Activated CD8-positive, alpha-beta memory T cell treated with anti-CD3 and anti-CD28 coated beads, Interleukin-2, amount 50 U/mL, for 4 hours (primary cell): ENCODE data around the gene CLCF1.

Source experiments
- DNase-seq: peaks from one replicate; pipeline ENCODE4 v3.0.0-alpha.2; 2020

Gene CLCF1

DNA sequence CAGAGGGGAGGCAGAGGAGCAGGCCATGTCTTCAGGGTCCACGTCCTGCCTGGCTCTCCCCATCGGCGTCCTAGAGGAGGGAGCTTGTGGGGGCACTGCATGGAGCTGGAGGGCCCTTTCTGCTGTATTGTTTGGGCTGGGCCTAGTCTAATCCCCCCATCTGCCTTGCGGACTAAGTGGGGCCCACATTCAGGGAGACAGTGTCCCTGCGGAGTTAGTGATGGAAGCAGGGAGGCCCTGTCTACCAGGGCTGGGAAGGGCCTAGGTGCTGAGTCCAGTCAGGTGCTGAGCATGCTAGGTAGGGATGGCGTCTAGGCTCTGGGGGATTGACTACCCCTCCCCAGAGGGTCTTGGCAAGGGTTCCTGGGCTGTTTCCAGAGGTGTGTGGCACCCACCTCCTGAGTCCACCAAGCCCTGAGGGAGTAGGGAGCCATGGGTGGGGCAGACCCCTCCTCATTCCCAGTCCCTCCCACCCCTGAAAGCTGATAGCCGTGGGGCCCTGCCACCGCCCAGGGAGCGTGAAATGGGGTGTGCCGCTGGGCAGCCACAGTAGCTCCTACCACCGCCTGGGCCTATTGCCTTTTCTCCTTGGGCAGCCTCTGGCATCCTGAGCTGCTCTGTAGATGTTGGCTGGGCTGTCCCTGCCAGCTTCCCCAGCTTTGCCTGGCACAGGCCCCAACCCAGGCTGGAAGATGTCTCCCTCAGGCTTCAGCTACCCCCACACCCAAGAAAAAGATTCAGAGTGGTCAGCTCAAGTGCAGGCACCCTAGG, 18.2 kb downstream of the CLCF1 start:
- DNase-seq, result no peak

DNA sequence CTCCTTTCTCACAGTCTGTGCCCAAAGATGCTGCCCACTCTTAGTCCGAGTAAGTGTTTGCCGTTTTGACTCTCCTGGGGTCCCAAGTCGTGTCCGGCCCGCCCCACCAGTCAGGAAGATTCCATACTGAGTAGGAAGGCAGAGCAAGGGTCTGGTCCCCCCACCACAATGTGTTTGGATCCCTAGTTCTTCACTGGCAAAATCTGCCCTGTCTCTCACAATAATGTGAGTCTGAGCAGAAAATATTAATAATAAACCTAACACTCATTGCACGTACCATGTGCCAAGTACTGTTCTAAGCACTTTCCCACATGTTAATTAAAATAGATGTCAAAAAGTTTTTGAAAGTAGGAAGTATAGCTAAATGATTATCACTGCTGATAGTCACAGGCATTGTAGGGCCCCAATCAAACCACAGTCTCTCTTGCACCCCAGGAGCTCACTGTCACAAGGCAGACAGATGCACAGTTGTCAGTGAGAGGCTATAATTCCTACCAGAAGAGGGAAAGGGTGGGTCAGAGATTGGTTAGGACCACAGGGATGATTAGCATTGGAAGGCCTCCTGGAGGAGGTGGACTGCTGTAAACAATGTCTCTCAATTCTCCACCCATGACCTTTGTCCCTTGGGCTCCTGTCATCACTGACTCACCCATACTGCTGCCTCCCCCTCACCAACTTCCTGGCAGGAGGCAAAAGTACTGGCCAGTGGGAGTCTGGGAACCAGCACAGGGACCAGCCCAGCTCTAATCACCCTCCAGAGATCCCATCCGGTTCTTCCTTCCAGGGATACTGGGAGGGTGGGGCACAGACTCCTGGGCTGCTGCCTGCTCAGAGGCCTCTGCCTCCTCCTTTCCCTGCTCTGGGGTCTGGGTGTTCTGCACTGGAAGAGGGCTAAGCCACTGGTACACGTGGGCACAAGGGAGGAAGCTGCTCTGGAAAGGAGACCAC, 19.0 kb downstream of the CLCF1 start:
- DNase-seq, result no peak

DNA sequence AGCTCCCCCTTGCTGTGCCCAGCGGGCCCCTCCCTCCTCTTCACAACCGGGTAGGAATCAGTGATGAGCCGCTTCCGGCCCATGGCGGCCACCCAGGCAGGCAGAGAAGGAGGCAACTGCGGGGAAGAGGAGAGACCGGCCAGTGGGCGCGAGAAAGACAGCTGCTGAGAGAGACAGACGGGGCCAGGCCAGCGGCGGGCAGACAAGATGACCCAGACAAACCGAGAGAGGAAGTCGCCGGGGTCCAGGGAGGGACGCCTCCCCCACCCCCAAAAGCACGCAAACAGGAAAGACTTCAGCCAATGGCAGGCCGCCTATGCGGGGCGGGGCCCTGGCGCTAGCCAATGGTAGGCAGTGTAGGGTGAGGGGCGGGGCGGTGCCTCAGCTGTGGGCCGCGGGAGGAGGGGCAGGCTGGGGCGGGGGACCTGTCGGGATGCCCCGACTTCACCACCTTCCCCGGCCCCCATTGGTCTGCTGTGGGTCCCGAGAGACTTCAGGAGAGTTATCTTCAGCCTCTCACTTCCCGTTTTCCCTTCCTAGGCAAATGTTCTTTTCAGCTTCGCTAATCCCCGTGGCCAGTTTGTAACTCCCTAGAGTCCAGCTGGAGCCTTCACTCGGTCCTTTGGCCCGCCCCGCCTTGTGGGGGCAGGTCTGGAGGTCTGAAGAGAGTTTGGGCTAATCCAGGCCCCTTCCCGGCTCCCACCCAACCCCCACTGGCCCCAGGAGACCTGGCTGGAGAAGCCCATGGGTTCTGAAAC, 19.9 kb downstream of the CLCF1 start, which contains the start of gene POLD4:
TSS of gene POLD4 (minus strand) at position 230 of the 758 bp plus-strand sequence. CDS start at position 83, 147 bp downstream.
- peak; percentile 95 for DNase-seq

DNA sequence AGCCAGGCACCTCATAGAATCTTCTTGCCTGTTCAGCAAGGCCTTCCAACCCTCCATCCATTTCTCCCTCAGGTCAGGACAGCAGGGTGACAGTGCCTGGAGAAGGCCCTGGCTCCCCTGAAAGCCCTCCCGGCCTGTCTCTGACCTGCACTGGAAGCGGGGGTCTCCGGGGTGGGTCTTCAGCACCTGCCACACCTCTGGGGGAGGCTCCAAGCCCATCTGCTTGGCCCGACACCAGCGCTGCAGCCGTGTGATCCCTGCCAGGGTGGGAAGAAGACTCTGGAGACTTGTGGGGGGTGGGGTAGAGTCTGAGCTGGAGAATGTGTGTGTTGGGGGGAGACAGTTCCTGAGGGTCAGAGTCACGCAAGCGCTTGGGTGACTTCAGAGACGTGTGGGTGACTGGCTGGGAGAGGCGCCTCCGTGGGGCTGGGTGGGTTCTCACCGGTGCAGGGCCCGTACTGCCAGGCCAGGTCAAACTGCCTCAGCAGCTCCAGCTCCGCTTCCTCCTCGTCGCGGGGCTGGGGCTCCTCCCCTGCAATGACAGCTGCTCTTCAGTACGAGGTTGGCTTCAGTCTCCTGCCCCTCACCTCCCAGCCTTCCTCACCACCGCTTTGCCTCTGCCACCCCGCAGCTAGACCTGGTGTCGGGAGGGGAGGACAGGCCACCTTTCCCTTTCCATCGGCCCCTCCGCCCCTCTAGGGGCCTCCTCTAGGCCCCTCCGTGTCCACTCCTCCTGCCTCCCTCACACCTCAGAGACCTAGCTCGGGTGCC, 20.7 kb downstream of the CLCF1 start:
- peak; percentile 17 for DNase-seq

DNA sequence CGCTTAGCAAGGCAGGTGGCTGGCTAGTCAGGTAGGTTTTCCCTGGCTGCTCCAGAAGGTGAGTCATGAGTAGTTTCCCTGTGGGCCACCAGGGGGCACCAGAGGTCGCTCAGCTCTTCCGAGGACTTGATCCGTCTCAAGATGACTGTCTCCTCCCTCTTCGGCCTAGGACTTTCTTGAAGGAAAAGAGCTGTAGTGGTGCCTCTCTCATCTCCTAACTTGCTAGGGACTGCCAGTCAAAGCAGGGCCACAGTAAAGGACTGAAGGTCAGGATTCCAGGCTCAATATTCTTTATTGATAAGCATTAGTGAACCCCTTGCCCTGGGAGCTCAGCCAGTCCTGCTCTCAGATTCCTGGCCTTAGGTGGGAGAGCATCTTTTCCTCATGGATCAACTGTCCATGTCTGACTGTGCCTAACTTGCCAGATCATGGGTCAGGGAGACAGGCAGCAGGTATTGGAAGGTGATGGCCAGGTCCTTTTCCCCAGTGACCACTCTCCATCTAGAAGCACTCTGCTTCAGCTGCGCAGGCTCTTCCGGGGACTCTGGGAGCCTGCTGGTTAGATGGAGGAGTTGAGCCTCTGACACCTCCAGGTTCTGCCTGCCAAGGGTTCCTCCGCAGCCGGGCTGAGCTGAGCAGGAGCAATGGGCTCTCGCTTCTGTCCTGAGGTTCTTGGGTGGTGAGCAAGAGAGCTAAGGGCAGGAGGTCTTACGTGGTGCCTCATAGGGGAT, 22.0 kb downstream of the CLCF1 start:
- peak; percentile 73 for DNase-seq

DNA sequence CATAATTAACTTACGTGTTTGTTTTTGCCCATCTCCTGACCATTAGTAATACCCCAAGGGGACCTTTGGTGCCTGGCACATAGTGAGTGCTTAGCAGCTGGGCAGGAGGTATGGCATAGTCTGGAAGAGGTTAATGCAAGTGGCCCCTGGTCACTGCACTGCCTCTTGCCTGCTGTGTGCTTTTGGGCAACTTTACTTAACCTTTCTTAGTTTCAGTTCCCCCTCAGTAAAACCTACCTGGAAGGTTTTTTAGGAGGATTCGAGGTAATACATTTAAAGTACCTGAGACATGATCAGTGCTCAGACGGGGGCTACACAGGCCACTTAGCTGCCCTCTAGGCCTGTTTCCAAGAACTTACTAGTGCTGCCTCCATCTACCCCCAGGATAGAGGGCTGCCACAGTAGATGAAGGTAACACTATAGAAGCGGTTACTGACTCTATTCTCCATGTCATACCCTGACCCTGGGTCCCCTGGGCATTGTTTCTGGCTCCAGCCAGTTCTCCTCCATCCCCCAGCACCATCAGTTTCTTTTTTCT, 23.4 kb downstream of the CLCF1 start:
- DNase-seq, result no peak

DNA sequence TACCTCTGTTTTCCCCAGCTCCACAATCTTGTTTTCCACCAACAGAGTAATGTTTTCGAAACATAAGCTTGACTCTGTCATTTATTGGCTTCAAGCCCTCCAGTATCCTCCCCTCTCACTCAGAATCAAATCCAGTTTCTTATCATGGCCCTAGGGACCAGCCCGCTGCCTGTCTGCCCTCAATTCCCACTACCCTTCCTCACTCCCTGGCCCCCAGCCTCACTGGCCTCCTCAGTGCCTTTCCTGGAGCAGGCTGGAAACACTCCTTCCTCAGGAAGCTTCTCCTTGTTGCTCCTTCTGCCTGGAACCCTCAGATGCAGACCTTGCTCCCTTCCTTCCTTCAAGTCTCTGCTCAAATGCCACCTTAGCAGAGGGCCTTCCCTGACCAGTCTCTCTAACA, 23.9 kb downstream of the CLCF1 start:
- no peak for DNase-seq

DNA sequence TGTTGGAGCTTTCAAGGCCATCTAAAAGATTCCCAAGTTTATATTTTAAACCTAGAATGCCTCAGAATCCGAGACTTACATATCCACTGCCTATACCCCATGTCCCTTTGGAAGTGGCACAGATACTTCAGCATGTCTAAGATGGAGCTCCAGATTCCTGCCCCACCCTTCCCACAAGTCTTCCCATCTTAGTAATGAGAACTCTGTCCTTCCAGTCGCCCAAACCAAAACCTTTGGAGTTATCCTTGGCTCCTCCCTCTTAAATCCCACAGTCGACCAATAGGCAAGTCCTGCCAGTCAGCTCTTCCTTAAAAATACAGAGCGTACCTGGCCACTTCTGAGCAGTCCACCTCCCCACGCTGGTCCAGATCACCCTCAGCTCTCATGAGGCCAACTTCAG, 24.4 kb downstream of the CLCF1 start:
- DNase-seq, result no peak

DNA sequence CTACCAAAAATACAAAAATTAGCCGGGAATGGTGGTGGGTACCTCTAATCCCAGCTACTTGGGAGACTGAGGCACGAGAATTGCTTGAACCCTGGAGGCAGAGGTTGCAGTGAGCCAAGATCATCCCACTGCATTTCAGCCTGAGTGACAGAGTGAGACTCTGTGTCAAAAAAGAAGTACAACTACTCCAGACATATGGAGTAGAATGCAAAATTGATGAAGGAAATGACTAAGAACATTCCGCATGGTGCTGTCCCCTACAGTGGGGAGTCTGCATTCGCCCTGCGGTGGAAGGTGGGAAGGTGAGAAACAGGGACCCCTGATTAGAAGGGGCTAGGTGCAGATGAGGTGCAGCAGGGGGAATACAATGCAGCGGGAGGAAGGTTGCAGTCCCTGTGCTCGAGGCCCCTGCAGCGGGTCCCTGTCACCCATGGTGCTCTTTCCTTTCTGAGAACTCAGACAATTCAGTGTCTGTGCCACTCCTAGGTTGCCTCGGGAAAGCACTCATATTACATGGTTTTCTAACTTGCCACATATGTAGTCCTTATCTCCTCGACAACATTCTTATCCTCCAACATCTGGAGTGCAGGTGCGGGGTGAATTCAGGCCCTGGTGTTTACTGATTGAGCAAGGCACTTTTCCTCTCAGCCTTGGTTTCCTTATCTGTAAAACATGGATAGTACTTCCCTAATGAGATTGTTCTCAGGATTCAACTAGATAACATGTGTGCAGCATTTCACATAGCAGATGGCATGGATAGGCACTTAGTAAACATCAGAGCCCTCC, 25.2 kb downstream of the CLCF1 start:
- DNase-seq, result no peak

DNA sequence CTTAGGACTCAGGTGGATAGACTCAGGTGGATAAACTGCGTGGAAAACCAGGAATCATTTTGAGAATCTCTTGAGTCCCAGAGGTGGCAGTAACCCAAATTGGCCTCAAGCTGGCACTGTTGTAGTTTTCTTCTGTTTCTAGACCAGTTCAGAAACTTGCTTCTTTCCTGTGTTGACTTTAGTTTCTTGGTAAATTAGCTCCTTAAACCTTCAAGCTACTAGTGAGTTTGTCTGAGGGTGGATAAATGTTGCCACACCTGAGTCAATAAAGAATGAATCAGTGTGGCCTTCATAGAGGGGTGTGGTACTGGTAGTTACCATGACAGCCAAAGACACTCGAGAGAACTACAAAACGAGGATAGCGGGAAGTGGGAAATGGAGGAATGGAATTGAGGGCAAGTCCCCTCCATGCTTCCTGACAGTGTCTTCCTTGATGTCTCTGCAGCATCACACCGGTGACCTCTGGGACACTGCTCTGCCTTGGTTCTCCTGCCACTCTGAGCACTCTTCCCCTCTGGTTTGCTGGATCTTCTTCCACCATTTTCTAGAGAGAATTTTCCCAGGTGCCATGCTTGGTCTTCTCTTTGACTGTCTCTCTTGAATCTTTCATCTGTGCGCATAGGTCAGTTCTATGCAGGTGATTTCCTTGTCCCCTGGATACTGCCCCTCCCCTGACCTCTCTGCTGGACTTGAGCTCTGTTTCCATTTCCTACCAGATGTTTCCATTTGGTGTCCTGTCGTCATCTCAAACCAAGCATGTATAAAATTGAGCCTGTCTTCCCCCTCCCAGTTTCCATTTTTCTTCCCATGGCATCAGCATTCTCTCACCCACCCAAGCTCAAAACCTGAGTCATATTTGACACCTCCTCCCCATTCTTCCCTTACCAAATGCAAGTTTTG, 27.2 kb downstream of the CLCF1 start:
- no peak for DNase-seq

DNA sequence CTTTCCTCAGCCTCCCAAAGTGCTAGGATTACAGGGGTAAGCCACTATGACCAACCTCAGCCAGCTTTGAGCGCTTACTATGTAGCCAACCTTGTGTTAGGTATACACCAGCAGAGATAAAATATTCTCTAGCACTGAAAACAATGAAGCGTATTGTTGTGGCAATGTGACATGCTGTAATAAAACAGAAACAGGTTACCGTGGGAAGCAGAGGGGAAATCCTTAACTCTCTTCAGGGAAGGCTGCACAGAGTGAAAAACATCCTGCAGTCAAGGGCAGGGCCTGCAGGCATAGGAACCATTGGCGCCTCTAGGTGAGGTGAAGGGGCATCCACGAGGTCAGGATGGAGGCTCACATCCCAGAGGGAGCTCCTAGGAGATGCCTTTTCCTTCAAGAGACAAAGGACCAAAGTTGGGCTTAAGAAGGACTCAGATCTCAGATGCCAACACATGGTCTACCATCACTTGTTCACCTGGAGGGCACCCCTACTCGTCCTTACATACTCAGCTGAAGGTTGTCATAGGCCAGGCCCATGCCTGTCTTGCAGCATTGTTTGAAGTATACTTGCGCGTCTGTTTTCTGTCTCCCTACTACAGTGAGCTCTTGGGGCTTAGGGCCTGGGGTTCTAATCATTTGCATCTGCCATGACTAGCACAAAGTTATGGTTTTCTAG, 28.0 kb downstream of the CLCF1 start:
- DNase-seq, result no peak

DNA sequence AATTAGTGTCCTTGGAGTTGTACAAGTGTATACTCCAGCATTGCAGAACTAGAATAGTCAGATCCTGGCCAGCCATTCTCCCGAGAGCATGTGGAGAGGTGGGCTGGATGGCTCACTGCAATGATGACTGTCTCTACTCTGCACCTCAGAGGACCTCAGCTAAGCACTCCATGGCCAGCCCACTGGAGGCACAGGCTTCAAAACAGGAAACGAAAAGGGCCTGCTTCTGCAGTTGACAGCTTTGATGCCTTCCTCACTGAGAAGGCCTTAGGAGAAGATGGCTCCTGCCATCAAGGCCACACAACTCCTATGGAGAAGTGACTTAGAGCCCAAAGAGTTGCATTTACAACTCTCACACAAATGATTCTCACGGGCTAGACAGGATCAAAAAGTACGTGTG, 29.1 kb downstream of the CLCF1 start:
- no peak for DNase-seq

DNA sequence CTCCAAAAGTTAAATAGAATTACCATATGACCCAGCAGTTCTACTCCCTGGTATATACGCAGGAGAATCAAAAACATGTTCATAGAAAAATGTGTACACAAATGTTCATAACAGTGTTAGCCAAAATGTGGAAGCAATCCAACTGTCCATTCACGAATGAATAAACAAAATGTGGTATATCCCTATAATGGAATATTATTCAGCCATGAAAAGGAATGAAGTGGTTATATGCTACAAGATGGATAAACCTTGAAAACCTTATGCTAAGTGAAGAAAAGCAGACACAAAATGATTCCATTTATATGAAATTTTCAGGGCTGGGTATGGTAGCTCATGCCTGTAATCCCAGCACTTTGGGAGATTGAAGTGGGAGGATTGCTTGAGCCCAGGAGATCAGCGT, 36.1 kb downstream of the CLCF1 start:
- no peak for DNase-seq

DNA sequence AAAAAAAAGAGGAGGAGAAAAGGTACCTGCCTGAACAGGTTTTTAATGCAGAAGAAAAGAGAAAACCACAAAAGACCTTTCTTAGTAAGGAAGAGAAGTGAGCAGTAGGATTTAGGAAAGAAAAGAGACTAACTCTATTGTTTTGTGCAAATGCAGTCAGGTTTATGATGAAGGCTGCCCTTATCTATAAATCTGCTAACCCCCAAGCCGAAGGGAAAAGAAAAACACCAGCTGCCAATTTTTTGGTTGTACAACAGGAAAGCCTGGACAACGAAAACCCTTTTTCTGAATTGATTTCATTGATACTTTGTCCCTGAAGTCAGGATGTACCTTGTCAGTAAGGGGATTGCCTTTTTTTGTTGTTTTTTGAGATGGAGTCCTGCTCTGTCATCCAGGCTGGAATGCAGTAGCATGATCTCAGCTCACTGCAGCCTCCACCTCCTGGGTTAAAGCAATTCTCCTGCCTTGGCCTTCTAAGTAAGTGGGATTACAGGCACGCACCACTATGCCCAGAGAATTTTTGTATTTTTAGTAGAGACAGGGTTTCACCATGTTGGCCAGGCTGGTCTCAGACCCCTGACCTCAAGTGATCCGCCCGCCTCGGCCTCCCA, 41.2 kb downstream of the CLCF1 start:
- no peak for DNase-seq

DNA sequence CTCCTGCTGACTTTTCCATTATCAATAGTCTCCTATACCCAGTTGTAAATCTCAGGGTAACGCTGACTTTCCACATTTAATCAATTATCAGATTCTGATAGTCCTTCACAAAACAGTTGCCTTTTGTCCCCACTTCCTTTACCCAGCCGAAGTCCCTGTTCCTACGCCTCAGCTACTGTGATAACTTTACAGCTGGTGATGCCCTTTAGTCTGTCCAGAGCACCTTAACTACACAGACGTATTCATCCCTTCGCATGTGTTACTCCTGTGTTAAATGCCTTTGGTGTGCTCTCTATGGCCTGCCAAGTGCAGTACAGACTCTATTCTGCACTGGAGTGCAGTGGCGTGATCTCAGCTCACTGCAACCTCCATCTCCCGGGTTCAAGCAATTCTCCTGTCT, 49.9 kb downstream of the CLCF1 start:
- no peak for DNase-seq

DNA sequence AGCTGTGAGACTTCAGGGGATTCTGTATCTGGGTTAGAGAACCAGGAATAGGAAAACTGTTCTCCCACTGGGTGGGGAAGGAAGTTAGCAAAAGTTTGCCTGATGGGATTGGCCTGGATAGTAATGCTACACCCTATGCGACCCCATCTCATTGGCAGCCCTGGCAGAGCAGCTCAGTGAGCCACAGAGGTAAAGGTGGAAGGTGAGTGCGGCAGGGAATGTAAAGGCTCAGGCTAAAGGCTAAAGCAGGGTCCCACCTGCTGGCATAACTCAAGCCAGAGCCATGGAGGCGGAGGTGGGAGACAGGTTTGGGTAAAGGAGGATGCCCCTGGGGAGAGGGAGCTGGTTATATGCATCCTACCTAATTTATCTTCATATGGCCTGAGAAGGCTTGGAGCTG, 51.3 kb downstream of the CLCF1 start:
- DNase-seq, result no peak

DNA sequence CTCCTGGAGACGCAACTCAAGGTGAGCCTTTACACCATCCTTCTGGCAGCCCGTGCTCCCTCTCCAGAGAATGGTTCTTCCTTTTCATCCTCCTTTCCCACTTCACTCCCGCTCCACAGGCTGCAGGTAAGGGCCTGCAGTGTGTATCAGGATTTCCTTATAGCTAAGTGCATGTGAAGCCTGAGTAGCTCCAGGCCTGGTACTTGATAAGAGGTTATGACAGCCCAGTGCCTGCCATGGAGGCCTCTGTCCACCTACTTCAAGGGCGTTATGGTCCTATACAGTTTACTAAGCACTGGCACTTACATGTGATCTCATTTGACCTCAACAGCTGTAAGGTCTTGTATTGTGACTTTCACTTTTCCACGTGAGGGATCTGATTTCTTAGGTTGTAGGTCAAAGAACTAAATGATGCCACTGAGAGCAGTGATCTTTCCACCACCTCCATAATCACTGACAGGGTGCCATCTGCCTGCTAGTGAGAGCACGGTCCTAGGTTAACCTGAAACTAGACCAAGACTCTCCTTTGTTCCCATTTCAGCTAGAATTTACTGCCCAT, 52.0 kb downstream of the CLCF1 start:
- DNase-seq, result no peak

DNA sequence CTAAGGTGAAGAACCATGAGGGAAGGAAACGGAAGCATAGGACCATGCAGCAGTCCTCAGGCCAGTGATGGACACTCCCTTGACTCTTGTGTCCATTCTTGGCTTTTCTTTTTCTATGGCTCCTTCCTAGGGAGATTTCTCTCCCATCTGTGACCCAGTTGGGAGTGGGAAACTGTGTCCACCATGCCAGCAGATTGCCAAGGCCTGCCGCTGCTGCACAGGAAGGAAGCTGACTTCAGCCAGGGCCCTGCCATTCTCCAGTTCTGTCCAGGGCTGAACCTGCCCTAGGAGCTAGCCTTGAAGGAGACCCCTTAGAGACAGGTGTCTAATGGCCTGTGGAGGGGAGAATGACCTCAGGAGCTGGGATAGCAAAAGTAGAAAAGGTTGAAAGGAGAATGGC, 52.7 kb downstream of the CLCF1 start:
- no peak for DNase-seq
